Activated T-cell treated with anti-CD3 and anti-CD28 coated beads for 4 hours (primary cell): ENCODE data around the gene ATG3.
"Not testable (repeated sequence)": the region's sequence is repeated elsewhere in the genome, so short reads cannot be mapped to it uniquely, and the experiment has no call there.

Experiments used
- DNase-seq: peaks from one replicate; pipeline ENCODE4 v3.0.0-alpha.2; 2020

ATG3 gene

GRCh38 chr3:112497897-112498548 is 63.7 kb downstream of the ATG3 start:
- DNase-seq, result no peak

- DNase-seq, result no peak
Measured at GRCh38 chr3:112496366-112497067, 65.2 kb downstream of the ATG3 start.

GRCh38 chr3:112494448-112494767 is 67.4 kb downstream of the ATG3 start:
- not testable (repeated sequence) for DNase-seq

- no peak for DNase-seq
Measured at GRCh38 chr3:112492124-112492523, 69.6 kb downstream of the ATG3 start.

GRCh38 chr3:112491373-112491772 is 70.4 kb downstream of the ATG3 start:
- no peak for DNase-seq

- no peak for DNase-seq
Measured at GRCh38 chr3:112489674-112490479, 71.9 kb downstream of the ATG3 start.

- DNase-seq, result no peak
Measured at GRCh38 chr3:112486811-112487505, 74.8 kb downstream of the ATG3 start.

GRCh38 chr3:112484352-112484751 is 77.4 kb downstream of the ATG3 start:
- no peak for DNase-seq

- DNase-seq, result no peak
Measured at GRCh38 chr3:112482675-112483074, 79.1 kb downstream of the ATG3 start.
